ENCODE data around the gene MIPEP. TPM values are rescaled to one million over a fixed set of nuclear protein-coding genes. Genes with fewer than 3 reads are reported as not detected.

MIPEP gene
- total RNA-seq, 1 donor from 2014 or later: 29.9 TPM

DNA sequence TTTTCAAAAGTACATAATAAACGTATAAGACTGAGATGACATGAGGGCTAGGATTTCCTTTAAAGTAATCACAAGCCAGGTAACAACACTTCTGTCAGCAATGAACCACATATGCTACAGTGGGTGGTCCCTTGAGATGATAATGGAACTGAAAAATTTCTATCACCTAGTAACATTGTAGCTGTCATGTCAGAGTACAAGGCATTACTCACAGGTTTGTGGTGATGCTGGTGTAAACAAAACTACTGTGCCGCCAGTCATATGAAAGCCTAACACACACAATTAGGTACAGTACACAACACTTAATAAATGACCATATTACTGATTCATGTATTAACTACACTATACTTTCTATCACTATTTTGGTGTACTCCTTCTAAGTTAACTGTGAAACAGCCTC is 36.8 kb downstream of the MIPEP start:
- DNase-seq (ENCODE audit: low spot score): no peak

DNA sequence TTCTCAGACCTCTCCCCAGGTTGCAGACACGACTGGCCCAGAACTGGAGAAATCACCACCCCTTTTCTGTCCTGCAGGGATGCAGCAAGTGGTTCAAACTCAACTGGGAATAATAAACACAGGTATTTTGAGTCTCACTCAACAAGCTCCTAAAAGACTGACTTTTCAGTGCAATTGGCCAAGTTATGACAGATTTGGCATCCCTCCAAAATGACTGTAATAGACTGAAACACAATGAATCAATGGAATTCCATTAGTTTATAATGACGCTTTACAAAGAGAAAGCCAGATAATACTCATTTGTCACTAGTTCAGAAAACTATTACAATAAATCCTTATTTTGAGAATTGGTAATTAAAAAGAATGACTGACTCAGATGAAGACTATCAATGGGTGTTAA is 38.1 kb downstream of the MIPEP start:
- DNase-seq (ENCODE audit: low spot score): no peak

DNA sequence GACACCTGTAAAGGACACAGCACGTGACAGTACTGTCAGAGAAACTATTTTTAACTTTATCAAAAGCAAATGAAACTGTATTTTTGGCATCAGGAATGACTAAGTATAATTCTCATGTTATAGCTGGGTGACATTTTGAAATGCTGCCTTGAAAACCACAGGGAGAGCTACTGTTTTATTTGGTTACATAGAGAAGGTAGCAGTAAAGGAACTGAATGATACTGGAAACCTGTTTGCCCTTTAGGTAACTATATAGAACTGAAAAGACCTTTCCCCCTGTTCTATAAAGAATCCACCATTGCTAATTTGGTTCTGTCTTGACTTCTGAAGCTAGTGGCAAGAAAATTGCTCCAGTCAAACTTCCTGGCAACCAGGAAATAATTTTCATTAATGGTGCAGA is 39.1 kb downstream of the MIPEP start:
- DNase-seq (ENCODE audit: low spot score): no peak

DNA sequence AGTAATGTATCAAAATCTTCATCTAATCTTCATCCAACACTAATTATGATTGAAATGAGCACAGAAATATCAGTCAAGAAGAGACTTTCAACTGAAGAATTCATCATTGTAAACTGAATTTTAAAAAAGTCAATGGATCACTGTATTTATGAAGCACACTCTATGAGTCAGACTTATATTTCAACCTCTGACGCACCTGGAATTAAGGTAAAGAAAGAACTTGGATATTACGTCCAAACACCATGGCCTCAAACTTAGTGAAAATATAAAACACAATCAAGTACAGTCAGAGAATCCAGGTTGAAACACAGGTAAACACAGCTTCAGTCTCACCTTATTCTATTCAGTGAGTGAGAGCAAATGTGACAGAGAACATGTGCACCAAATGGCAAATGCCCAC is 39.5 kb downstream of the MIPEP start:
- no peak for DNase-seq (ENCODE audit: low spot score)

DNA sequence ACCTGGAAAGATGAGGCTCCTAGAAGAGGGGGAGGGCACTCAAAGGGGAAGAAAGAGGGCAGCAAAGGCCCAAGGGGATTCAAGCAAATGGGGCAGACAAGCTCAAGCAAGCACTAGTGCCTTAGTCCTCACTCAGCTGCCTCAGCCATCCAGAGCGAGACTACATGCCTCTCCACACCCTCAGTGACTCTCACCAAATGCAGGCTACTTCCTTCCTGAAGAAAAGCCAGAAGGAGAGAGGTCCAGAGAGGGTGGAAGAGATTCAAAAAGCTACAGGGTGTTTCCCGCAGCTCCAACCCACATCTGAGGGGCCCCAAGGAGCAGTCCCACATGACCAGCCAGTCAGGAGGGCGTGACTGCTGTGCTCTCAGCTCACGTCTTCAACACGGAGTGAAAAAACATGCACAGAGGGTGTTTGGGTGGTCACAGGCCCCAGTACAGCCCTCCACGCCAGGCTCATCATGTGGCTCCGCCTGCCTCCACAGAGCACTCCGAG is 40.5 kb downstream of the MIPEP start:
- DNase-seq (ENCODE audit: low spot score): peak; percentile 45

DNA sequence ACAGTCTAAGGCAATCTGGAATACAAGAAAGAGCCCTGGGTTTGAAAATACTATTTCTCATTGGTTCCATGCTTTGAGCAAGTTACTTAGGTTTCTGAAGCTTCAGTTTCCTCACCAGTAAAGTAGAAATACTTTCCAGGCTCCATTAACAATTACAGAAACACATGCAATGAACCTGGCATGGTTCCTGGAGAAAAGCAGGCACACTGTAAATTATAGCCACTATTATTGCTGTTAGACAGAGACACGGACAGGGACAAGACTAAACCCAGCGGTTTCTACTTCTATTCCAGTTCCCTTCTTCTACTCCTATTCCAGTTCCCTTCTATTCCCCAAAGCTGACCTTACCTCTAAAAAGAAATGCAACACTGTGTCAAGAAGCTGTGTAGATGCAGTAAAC is 41.2 kb downstream of the MIPEP start:
- DNase-seq (ENCODE audit: low spot score): no peak

DNA sequence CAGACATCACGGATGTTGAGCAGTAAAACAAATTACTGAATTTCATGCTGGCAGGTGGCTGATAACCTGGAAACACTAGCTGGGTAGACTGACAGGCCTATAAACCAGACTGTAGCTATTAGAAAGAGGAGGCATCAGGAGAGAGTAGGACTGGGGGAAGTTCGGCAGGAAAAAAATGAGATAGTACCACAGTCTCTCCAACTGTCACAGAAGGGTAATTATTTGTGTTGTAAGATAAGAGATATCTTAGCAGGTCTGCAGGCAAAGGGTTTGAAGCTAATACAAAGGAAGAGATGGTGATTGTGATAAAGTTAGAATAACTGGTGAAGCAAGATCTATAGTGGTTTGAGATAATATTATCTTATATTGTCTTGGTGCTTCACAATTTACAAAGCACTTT is 41.7 kb downstream of the MIPEP start:
- no peak for DNase-seq (ENCODE audit: low spot score)

DNA sequence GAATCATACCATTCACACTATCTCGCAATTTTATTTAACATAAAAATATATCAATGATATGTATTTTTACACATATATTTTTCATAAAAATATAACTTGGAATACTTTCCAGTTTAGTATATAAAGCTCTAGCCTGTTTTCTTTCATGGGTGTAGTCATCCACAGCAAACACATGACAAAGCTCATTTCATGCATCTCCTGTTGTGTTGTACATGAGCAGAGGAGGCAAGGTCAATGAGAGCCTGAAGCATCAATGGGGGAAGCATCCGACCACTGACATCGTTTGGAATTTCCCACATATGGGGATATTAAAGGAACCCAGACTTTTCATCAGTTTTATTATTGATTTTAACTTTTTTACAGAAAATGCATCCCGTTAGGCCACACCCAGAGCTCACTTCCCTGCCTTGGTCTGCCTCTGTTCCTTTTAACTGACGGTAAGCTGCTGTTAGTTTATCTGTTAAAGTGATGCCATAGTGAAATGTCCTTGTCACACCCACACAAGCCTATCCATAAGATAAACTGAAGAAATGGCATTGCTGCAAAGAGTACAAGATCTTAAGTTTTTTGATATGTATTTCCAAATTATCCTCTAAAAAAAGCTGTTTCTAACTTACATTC is 44.0 kb downstream of the MIPEP start:
- DNase-seq (ENCODE audit: low spot score): no peak

DNA sequence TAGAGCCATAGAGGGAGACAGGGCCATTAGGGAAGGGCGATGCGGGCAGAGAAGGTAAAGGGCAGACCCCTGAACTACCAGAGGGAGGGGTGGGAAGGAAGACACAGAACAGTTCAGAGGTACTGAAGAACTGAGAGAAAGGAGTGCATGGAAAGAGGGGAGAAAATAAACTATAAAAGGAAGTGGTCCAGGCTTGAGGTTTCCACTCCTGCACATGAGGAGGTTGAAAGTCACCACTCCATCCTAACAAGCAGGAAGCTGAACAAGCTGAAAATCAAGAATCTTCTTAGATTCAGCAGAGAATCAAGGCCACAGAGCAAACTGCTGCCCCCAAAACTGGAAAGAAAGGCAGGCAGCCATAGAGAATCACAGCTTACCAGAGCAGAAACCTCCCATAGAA is 45.1 kb downstream of the MIPEP start:
- no peak for DNase-seq (ENCODE audit: low spot score)

DNA sequence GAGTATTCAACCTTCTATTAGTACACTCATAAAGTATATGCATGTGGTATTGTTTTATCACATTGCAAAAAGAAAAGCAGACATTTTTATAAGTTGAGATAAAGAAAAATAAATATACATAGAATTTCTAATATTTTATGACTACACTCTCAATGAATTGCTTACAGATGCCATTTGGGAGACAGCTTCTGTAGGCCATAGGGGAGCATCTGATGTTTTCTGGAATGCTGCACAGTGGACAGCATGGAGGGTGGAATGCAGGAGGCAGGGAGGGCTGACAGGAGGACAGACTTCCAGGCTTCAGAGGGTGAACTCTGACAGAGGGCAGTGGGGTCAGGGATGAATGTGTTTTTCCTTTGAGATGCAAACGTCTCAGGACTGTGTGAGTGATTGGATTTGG is 45.8 kb downstream of the MIPEP start:
- no peak for DNase-seq (ENCODE audit: low spot score)

DNA sequence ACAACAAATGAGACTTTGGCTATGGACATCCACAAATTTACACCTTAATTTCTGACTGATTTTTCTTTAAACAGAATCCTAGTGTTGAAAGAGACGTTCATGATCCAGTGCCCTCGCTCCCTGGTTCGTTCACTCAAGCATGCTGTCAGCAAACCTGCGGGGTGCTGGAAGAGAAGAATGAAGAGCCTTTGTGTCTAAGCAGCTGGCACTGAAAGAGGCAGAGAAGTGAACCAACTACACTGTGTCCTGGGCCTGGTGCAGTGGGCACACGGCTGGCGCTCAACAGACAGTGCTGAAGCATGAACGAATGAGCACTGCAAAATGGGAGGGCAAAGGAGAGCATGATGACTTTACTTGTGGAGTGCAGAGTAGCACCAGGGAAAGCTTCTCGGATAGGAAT is 46.8 kb downstream of the MIPEP start:
- DNase-seq (ENCODE audit: low spot score): no peak

DNA sequence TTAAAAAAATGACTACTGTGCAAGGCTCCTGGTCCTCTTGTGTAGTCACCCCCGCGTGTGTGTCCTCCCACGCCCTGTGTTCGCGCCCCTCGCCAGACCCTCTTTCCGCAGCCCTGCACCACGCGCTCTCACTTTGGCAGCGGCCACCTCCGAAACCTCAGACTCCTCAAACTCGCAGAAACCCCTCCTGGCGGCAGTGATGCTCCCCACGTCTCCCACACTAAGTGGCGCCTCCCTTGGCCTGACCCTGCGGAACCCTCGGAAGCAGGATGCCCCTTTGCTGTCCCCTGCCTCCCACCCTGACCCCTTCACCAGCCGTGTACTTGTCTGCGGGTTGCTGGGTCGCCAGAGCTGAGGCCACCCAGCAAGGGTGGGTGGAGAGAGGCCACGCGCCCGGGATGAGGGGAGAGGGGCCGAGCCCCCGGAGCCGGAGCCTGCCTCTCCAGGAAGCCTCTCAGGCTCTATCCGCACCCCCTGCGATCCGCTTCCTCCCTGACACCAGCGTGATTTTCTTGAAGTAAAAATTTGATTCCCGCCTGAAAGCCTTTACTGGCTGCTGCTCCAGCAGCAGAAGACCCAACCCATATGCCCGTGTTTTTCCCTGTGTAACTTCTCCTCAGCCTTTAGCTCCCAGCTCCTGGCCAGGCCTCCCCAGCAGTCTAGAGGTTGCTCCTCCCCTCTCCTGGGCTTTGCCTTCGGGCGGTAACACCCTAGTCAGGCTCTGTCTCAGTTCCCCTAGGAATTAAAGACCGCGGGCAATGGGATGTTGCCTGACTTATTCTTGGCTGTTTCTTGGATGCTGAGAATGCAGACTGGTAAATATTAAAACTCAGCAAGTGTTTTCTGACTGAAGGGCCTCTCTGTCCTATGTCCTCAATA is 55.2 kb downstream of the MIPEP start:
- DNase-seq (ENCODE audit: low spot score): no peak

DNA sequence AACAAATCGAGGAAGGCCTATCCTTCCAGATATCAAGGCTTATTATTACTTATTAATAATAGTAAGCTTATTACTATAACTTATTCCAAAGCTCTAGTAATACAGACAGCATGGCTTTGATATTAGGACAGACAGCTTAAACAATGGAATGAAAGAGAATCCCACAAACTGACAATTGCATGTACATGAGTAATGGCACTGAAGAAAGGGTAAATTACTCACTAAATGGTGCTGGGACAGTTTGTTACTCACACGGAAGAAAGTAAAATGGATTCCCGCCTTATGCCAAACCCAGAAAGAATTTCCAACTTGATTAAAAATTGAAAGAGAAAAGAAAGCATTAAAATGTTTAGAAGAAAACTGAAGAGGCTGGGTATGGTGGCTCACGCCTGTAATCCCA is 60.3 kb downstream of the MIPEP start:
- no peak for DNase-seq (ENCODE audit: low spot score)

DNA sequence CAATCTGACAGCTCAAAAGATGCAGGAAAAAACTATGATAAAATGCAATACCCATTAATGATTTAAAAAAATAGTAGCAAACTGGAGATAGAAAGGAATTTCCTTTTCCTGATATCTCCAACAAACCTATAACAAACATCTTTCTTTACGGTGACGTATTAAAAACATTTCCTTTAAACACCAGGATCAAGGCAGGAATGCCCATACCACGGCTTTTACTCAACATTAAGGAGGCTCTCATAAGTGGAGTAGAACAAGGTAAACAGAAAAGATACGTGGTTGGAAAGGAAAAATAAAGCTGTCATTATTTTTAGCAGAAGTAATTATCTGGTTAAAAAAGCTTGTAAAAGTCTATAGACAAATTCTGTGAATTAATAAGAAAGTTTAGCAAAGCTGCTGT is 61.1 kb downstream of the MIPEP start:
- DNase-seq (ENCODE audit: low spot score): no peak

DNA sequence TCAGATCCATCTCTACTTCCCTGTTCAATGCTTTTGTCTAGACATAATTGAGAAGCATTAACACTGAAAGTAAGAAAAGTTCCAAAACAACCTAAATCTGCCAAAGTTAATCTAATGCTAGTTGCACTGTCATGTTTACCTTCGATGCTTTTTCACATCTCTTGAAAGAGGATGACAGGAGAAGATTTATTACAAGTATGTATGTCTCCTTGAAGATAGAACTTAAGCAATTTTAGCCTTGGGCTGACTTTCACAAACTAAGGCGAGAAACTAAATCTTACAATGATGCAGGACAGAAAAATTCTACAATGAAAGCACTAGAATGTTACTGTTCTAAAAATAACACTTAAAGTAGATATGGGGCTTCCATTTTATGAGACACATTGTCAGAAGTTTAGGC is 64.0 kb downstream of the MIPEP start:
- peak; percentile 72 for DNase-seq (ENCODE audit: low spot score)

DNA sequence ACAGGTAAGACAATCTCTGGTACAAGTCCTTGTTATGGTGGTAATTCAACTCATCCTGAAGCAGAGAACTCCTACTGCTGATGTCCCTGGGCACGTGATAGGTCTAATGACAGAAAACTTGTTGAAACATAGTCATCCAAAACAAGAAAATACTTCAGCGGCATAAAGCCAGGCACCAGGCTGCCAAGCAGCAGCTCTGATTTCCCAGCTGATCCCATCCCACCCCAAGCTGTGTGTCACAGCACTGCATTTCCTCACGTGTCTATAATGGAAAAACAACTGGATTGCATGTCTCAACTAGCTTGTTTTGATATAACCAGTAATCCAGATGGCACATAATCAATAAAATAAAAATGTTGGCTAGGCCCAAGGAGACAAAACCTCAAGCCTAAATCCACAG is 64.8 kb downstream of the MIPEP start:
- no peak for DNase-seq (ENCODE audit: low spot score)

DNA sequence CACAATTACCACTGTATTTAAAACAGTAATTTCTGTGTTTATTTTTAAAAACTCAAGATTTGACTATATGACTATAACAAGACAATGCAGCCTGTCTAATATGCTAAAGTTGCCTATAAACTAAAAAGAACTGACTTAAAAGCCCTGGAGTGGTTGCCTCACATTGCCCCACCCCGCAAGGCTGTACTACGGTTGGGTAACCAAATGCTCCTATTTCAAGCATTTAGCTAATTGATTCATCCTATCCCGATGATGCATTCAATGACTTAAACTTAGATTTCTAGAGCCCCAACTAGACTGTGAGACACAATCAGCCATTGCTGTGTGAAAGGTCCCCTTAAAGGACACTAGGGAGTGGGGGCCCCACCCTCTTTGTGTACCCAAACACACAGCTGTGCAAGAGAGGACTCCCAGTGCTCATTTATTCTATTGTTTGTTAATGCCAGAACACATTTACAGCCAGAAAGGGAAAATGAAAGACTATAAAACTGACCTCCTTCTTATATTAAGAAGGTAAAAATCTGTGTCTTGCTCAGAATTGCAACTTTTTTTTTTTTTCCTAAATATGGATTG is 66.9 kb downstream of the MIPEP start:
- DNase-seq (ENCODE audit: low spot score): no peak

DNA sequence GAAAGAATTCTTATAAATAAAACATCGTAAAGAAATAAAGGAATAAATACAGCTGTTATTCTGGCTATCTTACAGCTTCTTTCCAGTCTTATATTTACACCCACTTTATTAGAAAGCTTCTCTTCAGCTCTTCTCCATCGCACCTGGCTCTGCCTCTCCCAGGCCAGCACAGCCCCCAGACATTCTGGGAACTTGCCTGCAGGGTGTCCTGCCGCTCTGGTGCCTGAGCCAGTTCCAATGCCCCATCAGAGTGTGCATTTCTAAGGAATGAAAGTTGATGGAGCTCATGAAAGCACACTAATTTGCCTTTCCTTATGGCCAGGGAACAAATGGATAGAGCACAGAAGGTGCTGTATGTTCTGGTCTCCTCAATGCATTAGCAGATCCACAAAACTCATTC is 68.7 kb downstream of the MIPEP start:
- no peak for DNase-seq (ENCODE audit: low spot score)

DNA sequence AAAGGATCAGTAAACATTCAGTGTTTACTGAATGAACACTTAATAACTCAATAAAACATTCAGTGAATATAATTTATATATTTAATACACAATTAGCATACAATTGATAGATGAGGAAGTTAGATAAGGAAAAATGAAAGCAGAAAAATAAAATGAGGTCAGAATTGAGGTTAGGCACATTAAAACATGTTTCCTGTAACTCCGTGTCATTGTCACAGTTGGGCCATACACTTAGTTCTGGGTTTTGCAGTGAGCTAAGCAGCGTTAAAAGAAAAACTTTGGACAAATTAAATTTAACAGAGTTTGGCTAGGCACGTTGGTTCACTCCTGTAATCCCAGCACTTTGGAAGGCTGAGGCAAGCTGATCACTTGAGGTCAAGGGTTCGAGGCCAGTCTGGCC is 71.4 kb downstream of the MIPEP start:
- no peak for DNase-seq (ENCODE audit: low spot score)

DNA sequence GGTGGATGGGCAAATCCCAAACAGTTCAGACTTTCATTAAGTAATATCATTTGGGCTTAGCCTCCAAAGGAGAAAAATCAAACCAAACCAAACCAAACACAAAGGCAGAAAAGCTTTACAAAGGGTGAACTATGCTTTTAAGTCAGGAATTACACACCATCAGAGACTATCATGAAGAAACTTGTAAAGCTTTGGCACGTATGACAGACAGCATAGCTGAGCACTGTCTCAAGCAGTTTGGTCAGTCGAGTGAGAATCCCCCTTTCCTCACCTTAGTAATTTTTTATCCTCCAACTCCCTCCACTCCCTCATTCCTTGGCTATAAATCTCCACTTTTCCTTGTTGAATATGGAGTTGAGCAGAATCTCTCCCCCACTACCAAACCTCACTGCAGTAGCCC is 72.1 kb downstream of the MIPEP start:
- DNase-seq (ENCODE audit: low spot score): no peak

DNA sequence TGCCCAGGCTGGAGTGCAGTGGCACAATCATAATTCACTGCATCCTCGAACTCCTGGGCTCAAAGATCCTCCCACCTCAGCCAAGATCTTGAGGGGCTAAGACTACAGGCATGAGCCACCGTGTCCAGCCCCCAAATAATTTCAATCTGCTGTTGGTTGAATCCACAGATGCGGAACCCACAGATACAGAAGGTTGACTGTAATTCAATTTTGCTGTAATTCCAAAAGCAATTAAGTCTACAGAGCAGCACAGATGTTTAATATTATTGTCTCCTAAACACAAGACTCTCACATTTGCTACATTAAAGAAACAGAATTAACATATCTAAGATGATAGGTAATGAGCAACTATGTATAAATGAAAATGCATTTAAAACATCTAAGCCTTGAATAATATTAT is 75.6 kb downstream of the MIPEP start:
- DNase-seq (ENCODE audit: low spot score): no peak

DNA sequence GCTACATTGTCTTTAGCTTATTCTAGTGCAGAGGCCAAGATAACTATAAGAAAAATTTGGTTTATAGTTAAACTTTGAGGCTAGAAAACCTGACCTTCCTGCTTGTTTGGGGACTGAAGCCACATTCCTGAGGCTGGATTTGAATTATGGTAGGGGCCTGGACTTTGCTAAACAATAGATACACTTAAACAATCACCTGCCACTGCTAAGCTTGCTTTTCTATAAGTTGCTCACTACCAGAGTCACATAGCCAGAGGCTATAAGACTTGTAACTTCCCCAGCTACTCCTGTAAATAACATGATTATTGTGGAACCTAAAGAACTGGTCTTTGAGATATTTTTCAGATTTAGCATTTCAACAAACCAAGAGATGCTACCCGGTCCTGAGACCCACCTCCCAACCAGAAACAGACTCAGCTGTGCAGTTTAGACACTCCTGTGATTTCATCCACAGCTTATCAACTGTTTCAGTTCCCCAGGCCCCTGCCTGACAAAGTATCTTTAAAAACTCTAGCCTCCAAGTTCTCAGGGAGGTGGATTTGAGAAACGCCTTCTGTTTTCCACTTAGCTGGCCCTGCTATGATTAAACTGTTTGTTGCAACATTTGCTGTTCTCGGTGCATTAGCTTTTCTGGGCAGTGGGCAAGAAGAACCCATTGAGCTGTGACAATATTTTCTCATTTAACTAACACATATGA is 77.7 kb downstream of the MIPEP start:
- DNase-seq (ENCODE audit: low spot score): peak; percentile 82
